Measurements from ENCODE around the gene MEIS1.

DNA sequence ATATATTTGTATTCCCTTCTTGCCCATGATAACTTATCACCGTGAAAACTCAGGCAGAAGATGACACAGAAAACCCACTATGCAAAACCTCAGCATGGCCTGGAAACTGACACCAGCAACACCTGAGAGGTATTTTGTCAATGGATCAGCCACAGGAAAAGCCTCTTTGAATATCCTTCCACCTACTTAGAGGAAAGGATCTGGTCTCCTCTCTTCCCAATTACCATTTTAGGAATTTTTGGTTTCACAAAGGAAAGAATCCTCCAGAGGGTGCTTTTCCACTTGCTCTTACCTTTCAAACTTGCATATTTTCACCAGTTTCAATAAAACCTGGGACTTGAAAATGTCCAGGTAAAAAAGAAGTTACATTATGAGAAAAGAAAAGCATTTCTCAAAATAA lies 20.0 kb upstream of the MEIS1 start:
- TF ChIP-seq, protein P1, sequence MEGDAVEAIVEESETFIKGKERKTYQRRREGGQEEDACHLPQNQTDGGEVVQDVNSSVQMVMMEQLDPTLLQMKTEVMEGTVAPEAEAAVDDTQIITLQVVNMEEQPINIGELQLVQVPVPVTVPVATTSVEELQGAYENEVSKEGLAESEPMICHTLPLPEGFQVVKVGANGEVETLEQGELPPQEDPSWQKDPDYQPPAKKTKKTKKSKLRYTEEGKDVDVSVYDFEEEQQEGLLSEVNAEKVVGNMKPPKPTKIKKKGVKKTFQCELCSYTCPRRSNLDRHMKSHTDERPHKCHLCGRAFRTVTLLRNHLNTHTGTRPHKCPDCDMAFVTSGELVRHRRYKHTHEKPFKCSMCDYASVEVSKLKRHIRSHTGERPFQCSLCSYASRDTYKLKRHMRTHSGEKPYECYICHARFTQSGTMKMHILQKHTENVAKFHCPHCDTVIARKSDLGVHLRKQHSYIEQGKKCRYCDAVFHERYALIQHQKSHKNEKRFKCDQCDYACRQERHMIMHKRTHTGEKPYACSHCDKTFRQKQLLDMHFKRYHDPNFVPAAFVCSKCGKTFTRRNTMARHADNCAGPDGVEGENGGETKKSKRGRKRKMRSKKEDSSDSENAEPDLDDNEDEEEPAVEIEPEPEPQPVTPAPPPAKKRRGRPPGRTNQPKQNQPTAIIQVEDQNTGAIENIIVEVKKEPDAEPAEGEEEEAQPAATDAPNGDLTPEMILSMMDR (IDR thresholded peaks at IDR 0.05): no peak
- TF ChIP-seq POLR2A (IDR thresholded peaks at IDR 0.05): no peak
